Progenitor cell of endocrine pancreas (in vitro differentiated cells): Measurements from ENCODE around the gene GTPBP2. TPM values are rescaled to one million over a fixed set of nuclear protein-coding genes. Genes with fewer than 3 reads are reported as not detected.

Source experiments
- DNase-seq: peaks from one replicate; pipeline ENCODE4 v3.0.0; 2021; ENCODE audit warnings: low spot score; ENCODE audit not compliant: unreplicated experiment
- H3K27ac Mint-ChIP-seq: 2 replicates; pipeline ENCODE4 v1.8.0; 2021; ENCODE audit warnings: mild to moderate bottlenecking, moderate library complexity, mixed read lengths
- H3K27me3 Mint-ChIP-seq: 2 replicates; pipeline ENCODE4 v1.8.0; 2021; ENCODE audit warnings: mixed read lengths
- H3K36me3 Mint-ChIP-seq: 2 replicates; pipeline ENCODE4 v1.8.0; 2022; ENCODE audit warnings: mixed read lengths; ENCODE audit not compliant: insufficient read depth
- H3K4me1 Mint-ChIP-seq: 2 replicates; pipeline ENCODE4 v1.8.0; 2021; ENCODE audit warnings: low read depth, mixed read lengths
- H3K4me3 Mint-ChIP-seq: 2 replicates; pipeline ENCODE4 v1.8.0; 2021; ENCODE audit warnings: low read depth, mild to moderate bottlenecking, moderate library complexity, mixed read lengths
- H3K9me3 Mint-ChIP-seq: 2 replicates; pipeline ENCODE4 v1.8.0; 2021; ENCODE audit warnings: low read depth, mixed read lengths
- CTCF ChIP-seq: fragments of 200-600 bp; sonication (generic); IDR thresholded peaks from one replicate; pipeline ENCODE4 v1.5.0; 2021; ENCODE audit warnings: antibody characterized with exemption, mild to moderate bottlenecking; ENCODE audit not compliant: unreplicated experiment
- total RNA-seq: library from RNA; stranded (reverse); gene quantifications from 2 replicates; pipeline ENCODE4 v1.2.1, GENCODE V29; 2021

The GTPBP2 gene
- total RNA-seq, 1 donor from 2014 or later = 84.1 TPM

GRCh38 chr6:43608807-43609206 is 20.3 kb downstream of the GTPBP2 start:
- H3K27me3 Mint-ChIP-seq = no peaks in the 10 kb centered on the region
- H3K36me3 Mint-ChIP-seq = peaks cover 9% of the 10 kb centered on the region
- TF ChIP-seq CTCF = no peak
- H3K4me3 Mint-ChIP-seq = no peak overlapping the region
- no peak overlapping the region for H3K27ac Mint-ChIP-seq
- DNase-seq = no peak
- H3K4me1 Mint-ChIP-seq = no peaks in the 10 kb centered on the region
- H3K9me3 Mint-ChIP-seq = no peaks in the 10 kb centered on the region

- H3K27me3 Mint-ChIP-seq = no peaks in the 10 kb centered on the region
- peak; percentile 55 for DNase-seq
- H3K27ac Mint-ChIP-seq = no peak overlapping the region
- H3K36me3 Mint-ChIP-seq = peaks cover 7% of the 10 kb centered on the region
- H3K4me1 Mint-ChIP-seq = no peaks in the 10 kb centered on the region
- H3K9me3 Mint-ChIP-seq = no peaks in the 10 kb centered on the region
- H3K4me3 Mint-ChIP-seq = no peak overlapping the region
- TF ChIP-seq CTCF = peak; percentile 82
Measured at GRCh38 chr6:43608310-43608763, 20.7 kb downstream of the GTPBP2 start.

- Mint-ChIP-seq H3K4me3 (no peak overlapping the region), H3K27ac (no peak overlapping the region), H3K27me3 (no peaks in the 10 kb centered on the region), H3K36me3 (peaks cover 10% of the 10 kb centered on the region), H3K4me1 (no peaks in the 10 kb centered on the region), H3K9me3 (no peaks in the 10 kb centered on the region)
- no peak for TF ChIP-seq CTCF
- DNase-seq = no peak
Measured at GRCh38 chr6:43606019-43606418, 23.0 kb downstream of the GTPBP2 start.

GRCh38 chr6:43604174-43604573 is 24.9 kb downstream of the GTPBP2 start:
- H3K27ac Mint-ChIP-seq = no peak overlapping the region
- no peak overlapping the region for H3K4me3 Mint-ChIP-seq
- no peaks in the 10 kb centered on the region for H3K27me3 Mint-ChIP-seq
- H3K9me3 Mint-ChIP-seq = no peaks in the 10 kb centered on the region
- TF ChIP-seq CTCF = no peak
- DNase-seq = no peak
- H3K4me1 Mint-ChIP-seq = no peaks in the 10 kb centered on the region
- peaks cover 8% of the 10 kb centered on the region for H3K36me3 Mint-ChIP-seq

- Mint-ChIP-seq H3K27me3 (no peaks in the 10 kb centered on the region), H3K9me3 (no peaks in the 10 kb centered on the region), H3K36me3 (peaks cover 7% of the 10 kb centered on the region), H3K4me1 (no peaks in the 10 kb centered on the region), H3K4me3 (no peak overlapping the region), H3K27ac (no peak overlapping the region)
- DNase-seq = no peak
- TF ChIP-seq CTCF = no peak
Measured at GRCh38 chr6:43600595-43600994, 28.5 kb downstream of the GTPBP2 start.
